ENCODE data around the gene ARG2.

GRCh38 chr14:67652189-67652588 is 32.5 kb downstream of the ARG2 start:
- TF ChIP-seq CTCF (IDR thresholded peaks at IDR 0.05) = no peak
- no peak for TF ChIP-seq POLR2A (IDR thresholded peaks at IDR 0.05)
- no peak for TF ChIP-seq POLR2AphosphoS5 (IDR thresholded peaks at IDR 0.05)

Measured in suprapubic skin (tissue), 4 donors.